ENCODE data around the gene VWA5B2. TPM values are rescaled to one million over a fixed set of nuclear protein-coding genes. Genes with fewer than 3 reads are reported as not detected.

VWA5B2 gene
- total RNA-seq (2022) (0.54 and 0.90 TPM in 2 replicates), Bru-seq, nascent RNA (percentile 7 among the genes with signal in this experiment), BruChase-seq, experiment 1, labeled RNA remaining after a 6-hour chase (percentile 14 among the genes with signal in this experiment), BruChase-seq, experiment 2, labeled RNA remaining after a 2-hour chase (percentile 22 among the genes with signal in this experiment)
- long read RNA-seq, result 0 reads

GRCh38 chr3:184229394-184230080, at the start of gene VWA5B2:
Gene VWA5B2 (plus strand): TSS chr3:184229585. CDS start chr3:184230529, 944 bp downstream.
- TF ChIP-seq CTCF (IDR thresholded peaks at IDR 0.05; ENCODE audit: unreplicated experiment), result peak; percentile 62
- Mint-ChIP-seq H3K9me3 (ENCODE audit: low read depth, unreplicated experiment) (no peaks in the 10 kb centered on the region), H3K4me3 (ENCODE audit: low read depth, unreplicated experiment) (peak within 1 kb of the TSS; percentile 8), H3K4me1 (ENCODE audit: low read depth, unreplicated experiment) (peaks cover 8% of the 10 kb centered on the region), H3K36me3 (ENCODE audit: insufficient read depth, unreplicated experiment) (peaks cover 8% of the 10 kb centered on the region), H3K27me3 (ENCODE audit: unreplicated experiment) (peaks cover 78% of the 10 kb centered on the region), H3K27ac (ENCODE audit: unreplicated experiment) (no peak within 1 kb of the TSS)
- CTCF ChIA-PET, result interaction anchor here (1.5 kb wide), 1 partner anchor 11 kb away, joined by 7 read pairs; no protein-coding TSS in a partner anchor
- intact Hi-C loops (cut with micrococcal nuclease; ENCODE audit: unreplicated experiment), result no loop called here
- peak; percentile 92 for DNase-seq
- BruUV-seq (replicated peaks), result no TSS peak

- no peak for TF ChIP-seq CTCF (IDR thresholded peaks at IDR 0.05; ENCODE audit: unreplicated experiment)
- intact Hi-C loops (cut with micrococcal nuclease; ENCODE audit: unreplicated experiment), result no loop called here
- no peak for DNase-seq
- Mint-ChIP-seq H3K9me3 (ENCODE audit: low read depth, unreplicated experiment) (no peaks in the 10 kb centered on the region), H3K27ac (ENCODE audit: unreplicated experiment) (no peak overlapping the region), H3K4me1 (ENCODE audit: low read depth, unreplicated experiment) (peaks cover 12% of the 10 kb centered on the region), H3K27me3 (ENCODE audit: unreplicated experiment) (no peaks in the 10 kb centered on the region), H3K4me3 (ENCODE audit: low read depth, unreplicated experiment) (no peak overlapping the region), H3K36me3 (ENCODE audit: insufficient read depth, unreplicated experiment) (peaks cover 64% of the 10 kb centered on the region)
- BruUV-seq (replicated peaks), result no TSS peak
- CTCF ChIA-PET, result interaction anchor here (0.7 kb wide), 1 partner anchor 11 kb away, joined by 3 read pairs; no protein-coding TSS in a partner anchor
These were observed 49.2 kb upstream of the VWA5B2 start for GRCh38 chr3:184180165-184180564.

- H3K36me3 Mint-ChIP-seq (ENCODE audit: insufficient read depth, unreplicated experiment), result peaks cover 64% of the 10 kb centered on the region
- peaks cover 19% of the 10 kb centered on the region for H3K4me1 Mint-ChIP-seq (ENCODE audit: low read depth, unreplicated experiment)
- CTCF ChIA-PET, result interaction anchor here (0.6 to 1.0 kb wide), 2 partner anchors 10 to 27 kb away, joined by 3 to 5 read pairs; no protein-coding TSS in a partner anchor
- no peak overlapping the region for H3K4me3 Mint-ChIP-seq (ENCODE audit: low read depth, unreplicated experiment)
- no peaks in the 10 kb centered on the region for H3K27me3 Mint-ChIP-seq (ENCODE audit: unreplicated experiment)
- no peak for DNase-seq
- intact Hi-C loops (cut with micrococcal nuclease; ENCODE audit: unreplicated experiment), result no loop called here
- no peaks in the 10 kb centered on the region for H3K9me3 Mint-ChIP-seq (ENCODE audit: low read depth, unreplicated experiment)
- no peak for TF ChIP-seq CTCF (IDR thresholded peaks at IDR 0.05; ENCODE audit: unreplicated experiment)
- H3K27ac Mint-ChIP-seq (ENCODE audit: unreplicated experiment), result no peak overlapping the region
- no TSS peak for BruUV-seq (replicated peaks)
These were observed 47.8 kb upstream of the VWA5B2 start for GRCh38 chr3:184181596-184181995.

- CTCF ChIA-PET, result interaction anchor here (0.9 kb wide), 1 partner anchor 14 kb away, joined by 7 read pairs; no protein-coding TSS in a partner anchor
- peaks cover 27% of the 10 kb centered on the region for H3K4me1 Mint-ChIP-seq (ENCODE audit: low read depth, unreplicated experiment)
- no peak overlapping the region for H3K4me3 Mint-ChIP-seq (ENCODE audit: low read depth, unreplicated experiment)
- H3K9me3 Mint-ChIP-seq (ENCODE audit: low read depth, unreplicated experiment), result no peaks in the 10 kb centered on the region
- no peak overlapping the region for H3K27ac Mint-ChIP-seq (ENCODE audit: unreplicated experiment)
- H3K27me3 Mint-ChIP-seq (ENCODE audit: unreplicated experiment), result no peaks in the 10 kb centered on the region
- BruUV-seq (replicated peaks), result TSS peak; percentile 4
- no peak for TF ChIP-seq CTCF (IDR thresholded peaks at IDR 0.05; ENCODE audit: unreplicated experiment)
- intact Hi-C loops (cut with micrococcal nuclease; ENCODE audit: unreplicated experiment), result no loop called here
- no peak for DNase-seq
- H3K36me3 Mint-ChIP-seq (ENCODE audit: insufficient read depth, unreplicated experiment), result peaks cover 80% of the 10 kb centered on the region
These were observed 45.7 kb upstream of the VWA5B2 start for GRCh38 chr3:184183679-184184078.
